ENCODE results near the gene SSTR1.
A peak's percentile ranks its signal among the peaks of the same experiment; 100 is the strongest.

The SSTR1 gene

DNA sequence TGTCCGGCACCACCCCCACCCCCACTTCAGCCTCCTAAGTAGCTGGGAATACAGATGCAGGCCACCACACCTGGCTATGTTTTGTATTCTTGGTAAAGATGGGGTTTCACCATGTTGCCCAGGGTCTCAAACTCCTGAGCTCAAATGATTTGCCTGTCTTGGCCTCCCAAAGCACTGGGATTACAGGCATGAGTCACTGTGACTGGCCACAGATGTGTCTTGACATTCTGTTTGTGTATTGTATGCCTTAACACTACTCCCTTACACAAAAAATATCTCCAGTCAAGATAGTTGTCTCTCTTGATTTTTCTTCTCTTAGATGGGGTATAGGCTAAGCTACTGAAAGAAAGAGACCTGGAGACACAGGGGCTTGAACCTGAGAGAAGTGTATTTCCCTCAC lies 30.6 kb downstream of the SSTR1 start:
- peak; percentile 53 for DNase-seq (ENCODE audit: low read depth)

GRCh38 chr14:38238878-38239277 lies 31.2 kb downstream of the SSTR1 start:
- peak; percentile 24 for DNase-seq (ENCODE audit: low read depth)

DNA sequence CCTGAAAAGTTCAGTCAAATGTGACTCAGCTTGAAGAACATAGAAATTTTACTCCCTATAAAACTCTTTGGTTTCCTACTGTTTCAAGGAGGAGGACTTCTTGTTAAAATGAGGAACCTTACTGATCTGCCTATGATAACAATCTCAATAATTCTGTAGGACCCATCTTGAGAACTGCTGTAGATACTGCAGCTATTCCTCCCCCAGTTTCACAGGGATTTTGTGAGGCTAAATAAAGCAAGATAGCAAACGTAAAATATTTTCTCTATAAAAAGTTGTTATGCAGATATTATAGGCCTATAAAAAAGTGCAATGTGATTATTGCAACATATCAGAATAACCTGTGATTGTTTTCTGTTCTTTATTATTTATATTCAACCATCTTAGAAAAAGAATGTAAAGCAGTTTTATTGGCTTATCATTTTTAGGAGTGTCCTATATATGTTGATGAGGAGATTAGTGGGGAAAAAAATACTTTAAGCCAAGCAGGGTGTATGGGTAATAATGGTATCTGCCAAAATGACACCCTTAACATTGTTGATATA lies 36.1 kb downstream of the SSTR1 start:
- no peak for DNase-seq (ENCODE audit: low read depth)

GRCh38 chr14:38248321-38249028 lies 40.8 kb downstream of the SSTR1 start:
- DNase-seq (ENCODE audit: low read depth) = peak; percentile 45

- no peak for DNase-seq (ENCODE audit: low read depth)
Observed at GRCh38 chr14:38250331-38250730, 42.6 kb downstream of the SSTR1 start.

GRCh38 chr14:38252066-38252710 lies 44.5 kb downstream of the SSTR1 start:
- DNase-seq (ENCODE audit: low read depth) = no peak

- no peak for DNase-seq (ENCODE audit: low read depth)
Observed at GRCh38 chr14:38253676-38254075, 46.0 kb downstream of the SSTR1 start.

DNA sequence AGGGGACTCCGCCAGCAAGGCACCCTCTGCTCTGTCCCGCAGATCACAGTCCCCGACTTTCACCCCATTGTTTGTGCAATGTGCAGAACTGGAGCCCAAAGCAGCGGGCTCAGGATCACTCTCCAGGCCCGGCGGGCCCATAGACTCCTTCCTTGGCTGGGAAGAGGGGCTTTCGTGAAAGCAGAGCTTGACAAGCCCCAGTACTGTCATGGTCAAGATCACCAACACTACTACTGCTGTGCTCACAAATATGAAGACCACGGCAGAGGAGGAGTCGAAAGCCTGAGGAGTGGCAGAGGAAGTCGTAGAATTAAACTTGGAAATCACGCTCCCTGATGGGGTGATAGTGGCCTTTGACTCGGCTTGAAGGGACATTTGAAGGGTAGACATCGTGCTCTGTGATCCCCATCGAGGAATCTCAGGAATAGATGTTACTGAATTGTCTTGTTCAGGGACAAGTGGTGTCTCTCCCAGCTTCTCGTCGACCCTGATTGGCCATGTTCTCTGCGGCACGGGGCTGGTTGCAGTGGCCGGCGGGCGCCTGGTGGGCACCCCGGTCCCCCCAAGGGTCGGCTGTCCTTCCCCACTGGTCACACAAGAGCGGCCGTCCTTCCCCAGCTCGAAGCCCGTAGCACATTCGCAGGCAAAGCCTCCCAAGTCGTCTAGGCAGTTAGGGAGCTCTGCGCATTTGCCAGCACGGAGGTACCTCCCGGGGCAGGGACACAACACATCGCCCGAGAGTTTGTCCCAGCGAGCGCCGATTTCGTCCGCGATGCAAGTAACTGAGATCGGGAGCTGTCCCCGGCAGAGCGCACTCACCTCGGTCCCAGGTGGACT lies 47.1 kb downstream of the SSTR1 start:
- no peak for DNase-seq (ENCODE audit: low read depth)

DNA sequence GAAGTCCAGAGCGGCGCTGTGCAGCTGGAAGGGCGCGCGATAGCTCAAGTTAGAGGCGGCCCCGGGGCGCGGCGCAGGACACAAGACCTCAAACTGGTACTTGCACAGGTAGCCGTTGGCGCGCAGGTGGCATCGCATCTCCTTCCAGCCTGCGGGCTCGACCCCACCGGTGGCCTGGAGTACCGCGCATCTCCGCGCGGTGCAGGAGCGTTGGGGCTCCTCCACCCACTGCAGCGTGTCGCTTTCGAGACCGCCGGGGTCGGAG lies 47.6 kb downstream of the SSTR1 start:
- DNase-seq (ENCODE audit: low read depth) = no peak

GRCh38 chr14:38255673-38256532 lies 48.2 kb downstream of the SSTR1 start, which contains the start of gene CLEC14A:
TSS of gene CLEC14A (minus strand) at chr14:38256093. CDS start at chr14:38256022, 71 bp downstream.
- no peak for DNase-seq (ENCODE audit: low read depth)

GRCh38 chr14:38256533-38256840 lies 48.8 kb downstream of the SSTR1 start:
- no peak for DNase-seq (ENCODE audit: low read depth)

DNA sequence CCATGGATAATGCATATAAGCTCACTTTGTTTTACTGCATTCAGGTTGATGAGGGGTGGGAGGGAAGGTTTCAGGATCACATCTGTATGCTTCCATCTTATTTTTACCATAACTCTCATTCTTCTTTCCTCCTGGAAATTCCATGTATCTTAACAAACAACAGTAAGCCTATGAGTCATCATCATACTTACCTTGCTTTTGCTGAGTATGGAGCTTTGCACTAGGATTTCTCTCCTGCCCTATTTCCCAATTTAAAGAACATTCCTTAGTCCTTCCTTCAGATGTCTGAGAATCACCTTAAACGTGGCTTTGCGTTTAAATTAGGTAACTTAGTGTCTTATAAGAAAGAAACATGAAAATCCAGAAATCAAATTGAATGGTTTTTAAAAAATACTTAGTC lies 49.8 kb downstream of the SSTR1 start:
- peak; percentile 73 for DNase-seq (ENCODE audit: low read depth)

GRCh38 chr14:38261620-38262019 lies 53.9 kb downstream of the SSTR1 start:
- DNase-seq (ENCODE audit: low read depth) = no peak

Measured in ELR (cell line).